ENCODE results near the gene MLLT3.

MLLT3 gene

DNA sequence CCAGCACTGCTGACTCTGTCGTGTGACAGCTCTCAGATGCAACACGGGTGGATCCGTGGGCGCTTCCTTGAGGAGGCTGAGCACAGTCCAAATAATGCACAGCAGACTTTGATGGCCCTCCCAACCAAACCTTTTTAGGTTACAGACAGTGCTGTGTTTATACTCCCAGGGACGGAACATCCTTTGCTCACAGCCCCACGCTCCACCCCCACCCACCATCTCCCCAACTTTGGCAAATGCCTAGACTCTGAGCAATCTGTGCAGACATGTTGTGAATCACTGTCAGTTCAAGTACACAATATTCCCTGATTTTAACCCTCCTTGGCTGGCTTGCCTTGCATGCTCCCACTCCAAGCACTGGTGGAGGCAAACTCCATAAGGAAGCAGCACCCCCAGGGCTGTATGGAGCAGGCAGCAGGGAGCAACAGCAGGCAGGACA, 324.6 kb downstream of the MLLT3 start:
- TF ChIP-seq CTCF (IDR thresholded peaks at IDR 0.05; ENCODE audit: borderline replicate concordance, extremely low read depth, low read length, poor library complexity, severe bottlenecking) = no peak
- no peak for TF ChIP-seq EZH2 (IDR thresholded peaks at IDR 0.05; ENCODE audit: borderline replicate concordance, low read depth, low read length, severe bottlenecking)
- H3K4me2 ChIP-seq (ENCODE audit: insufficient read depth, low read length) = no peak overlapping the region
- no peak overlapping the region for H3K9ac ChIP-seq (ENCODE audit: low read depth, low read length)
- H4K20me1 ChIP-seq (ENCODE audit: insufficient read depth, low read length) = no peaks in the 10 kb centered on the region
- H3K4me3 ChIP-seq (ENCODE audit: low read depth in 1 of 2, low read length in 2 of 2) = no peak overlapping the region
- ATAC-seq (ENCODE audit: insufficient read depth, low read depth) (no peak), DNase-seq (no peak)
- no peak overlapping the region for H2AFZ ChIP-seq (ENCODE audit: low read depth, low read length)
- H3K27me3 ChIP-seq (ENCODE audit: insufficient read depth, low read length, poor library complexity) = no peaks in the 10 kb centered on the region
- H3K9me3 ChIP-seq (ENCODE audit: insufficient read depth, low read length, severe bottlenecking) = no peaks in the 10 kb centered on the region
- no peaks in the 10 kb centered on the region for H3K79me2 ChIP-seq (ENCODE audit: insufficient read depth, low read length)
- H3K36me3 ChIP-seq (ENCODE audit: insufficient read depth, low read length) = no peaks in the 10 kb centered on the region
- peaks cover 10% of the 10 kb centered on the region for H3K4me1 ChIP-seq (ENCODE audit: insufficient read depth, low read length)
- H3K27ac ChIP-seq (ENCODE audit: low read length) = no peak overlapping the region

DNA sequence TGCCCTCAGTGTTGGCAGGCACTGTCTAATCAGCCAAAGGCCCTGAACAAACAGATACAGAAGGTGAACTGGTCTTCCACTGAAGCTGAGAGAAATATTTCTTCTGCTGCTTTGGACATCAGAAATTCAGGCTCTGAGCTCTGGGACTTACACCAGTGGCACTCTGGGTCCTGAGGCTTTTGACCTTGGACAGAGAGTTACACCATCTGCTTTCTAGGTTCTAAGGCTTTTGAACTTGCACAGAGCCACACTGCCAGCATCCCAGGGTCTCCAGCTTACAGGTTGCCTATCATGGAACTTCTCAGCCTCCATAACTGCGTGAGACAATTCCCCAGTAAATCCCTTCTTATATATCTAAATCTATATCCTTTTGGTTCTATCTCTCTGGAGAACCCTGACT, 326.7 kb downstream of the MLLT3 start:
- Histone ChIP-seq H3K27ac (ENCODE audit: low read length) (no peak overlapping the region), H3K4me3 (ENCODE audit: low read depth in 1 of 2, low read length in 2 of 2) (no peak overlapping the region), H3K9ac (ENCODE audit: low read depth, low read length) (no peak overlapping the region), H3K79me2 (ENCODE audit: insufficient read depth, low read length) (no peaks in the 10 kb centered on the region), H3K9me3 (ENCODE audit: insufficient read depth, low read length, severe bottlenecking) (peaks cover 2% of the 10 kb centered on the region), H3K4me2 (ENCODE audit: insufficient read depth, low read length) (no peak overlapping the region), H3K36me3 (ENCODE audit: insufficient read depth, low read length) (no peaks in the 10 kb centered on the region), H4K20me1 (ENCODE audit: insufficient read depth, low read length) (no peaks in the 10 kb centered on the region), H3K4me1 (ENCODE audit: insufficient read depth, low read length) (0 out of 2 replicates have a peak, but pooled peaks cover 4% of the 10 kb centered on the region), H2AFZ (ENCODE audit: low read depth, low read length) (no peak overlapping the region), H3K27me3 (ENCODE audit: insufficient read depth, low read length, poor library complexity) (no peaks in the 10 kb centered on the region)
- DNase-seq = no peak
- ATAC-seq (ENCODE audit: insufficient read depth, low read depth) = no peak
- TF ChIP-seq EZH2 (IDR thresholded peaks at IDR 0.05; ENCODE audit: borderline replicate concordance, low read depth, low read length, severe bottlenecking) = no peak
- TF ChIP-seq CTCF (IDR thresholded peaks at IDR 0.05; ENCODE audit: borderline replicate concordance, extremely low read depth, low read length, poor library complexity, severe bottlenecking) = no peak

- Histone ChIP-seq H3K4me3 (ENCODE audit: low read depth in 1 of 2, low read length in 2 of 2) (no peak overlapping the region), H3K27ac (ENCODE audit: low read length) (no peak overlapping the region), H3K36me3 (ENCODE audit: insufficient read depth, low read length) (no peaks in the 10 kb centered on the region), H4K20me1 (ENCODE audit: insufficient read depth, low read length) (no peaks in the 10 kb centered on the region), H3K9me3 (ENCODE audit: insufficient read depth, low read length, severe bottlenecking) (peaks cover 2% of the 10 kb centered on the region), H3K9ac (ENCODE audit: low read depth, low read length) (no peak overlapping the region), H3K4me1 (ENCODE audit: insufficient read depth, low read length) (no peaks in the 10 kb centered on the region), H3K79me2 (ENCODE audit: insufficient read depth, low read length) (no peaks in the 10 kb centered on the region), H2AFZ (ENCODE audit: low read depth, low read length) (no peak overlapping the region), H3K4me2 (ENCODE audit: insufficient read depth, low read length) (no peak overlapping the region), H3K27me3 (ENCODE audit: insufficient read depth, low read length, poor library complexity) (no peaks in the 10 kb centered on the region)
- DNase-seq (no peak), ATAC-seq (ENCODE audit: insufficient read depth, low read depth) (no peak)
- TF ChIP-seq CTCF (IDR thresholded peaks at IDR 0.05; ENCODE audit: borderline replicate concordance, extremely low read depth, low read length, poor library complexity, severe bottlenecking) = no peak
- TF ChIP-seq EZH2 (IDR thresholded peaks at IDR 0.05; ENCODE audit: borderline replicate concordance, low read depth, low read length, severe bottlenecking) = no peak
Measured at GRCh38 chr9:20294046-20294750, 328.1 kb downstream of the MLLT3 start.

Measured in DND-41 (cell line).